H1 (cell line): ENCODE data around the gene ATP8B3. TPM values are rescaled to one million over a fixed set of nuclear protein-coding genes. Genes with fewer than 3 reads are reported as not detected.

Experiments used
- CTCF ChIA-PET: fragments of 300-600 bp; sonication (Branson Sonifier 250); formaldehyde crosslinking; loops from one replicate; lab custom pipeline; 2021; ENCODE audit not compliant: partially characterized antibody; lab: Charles Lee
- POLR2A ChIA-PET: fragments of 300-600 bp; sonication (Branson Sonifier 250); formaldehyde crosslinking; loops from one replicate; lab custom pipeline; 2021; ENCODE audit warnings: inconsistent platforms; ENCODE audit not compliant: partially characterized antibody; lab: Charles Lee
- DNase-seq, 2 experiments: peaks; one replicate each; pipeline versions ENCODE4 v3.0.0 to v3.0.0-alpha.2; 2010 to 2022; ENCODE audit warnings: low spot score in 2 of 2, low read depth in 1 of 2, mixed read lengths in 1 of 2
- FAIRE-seq: peaks from 2 replicates; lab custom pipeline; 2011; peaks lifted over from hg19 to GRCh38; lab: Jason Lieb, UNC
- H2AFZ ChIP-seq: 2 replicates; pipeline ENCODE4 v1.8.1; 2012; ENCODE audit warnings: low read length, inconsistent platforms
- H2AK5ac ChIP-seq: 2 replicates; pipeline ENCODE4 v1.6.1; 2013; ENCODE audit warnings: low read depth, low read length
- H2BK120ac ChIP-seq: replicated peaks from 2 replicates; pipeline ENCODE3; 2013; ENCODE audit warnings: low read depth, low read length, inconsistent platforms
- H2BK12ac ChIP-seq: 2 replicates; pipeline ENCODE4 v1.6.1; 2013; ENCODE audit warnings: low read depth, low read length
- H2BK15ac ChIP-seq: 2 replicates; pipeline ENCODE4 v1.6.1; 2013; ENCODE audit warnings: low read length
- H2BK20ac ChIP-seq: 2 replicates; pipeline ENCODE4 v1.6.1; 2013; ENCODE audit warnings: low read length
- H2BK5ac ChIP-seq: 2 replicates; pipeline ENCODE4 v1.6.1; 2013; ENCODE audit warnings: low read depth, low read length
- H3K14ac ChIP-seq: 2 replicates; pipeline ENCODE4 v1.6.1; 2013; ENCODE audit warnings: inconsistent platforms; ENCODE audit not compliant: insufficient read length
- H3K18ac ChIP-seq: 2 replicates; pipeline ENCODE4 v1.6.1; 2013; ENCODE audit warnings: low read length; ENCODE audit errors: extremely low read depth
- H3K23ac ChIP-seq: 2 replicates; pipeline ENCODE4 v1.6.1; 2013; ENCODE audit warnings: inconsistent platforms; ENCODE audit not compliant: insufficient read length
- H3K23me2 ChIP-seq: 2 replicates; pipeline ENCODE4 v1.6.1; 2013; ENCODE audit warnings: low read depth, low read length
- H3K27ac ChIP-seq: 2 replicates; pipeline ENCODE4 v1.6.1; 2011; ENCODE audit warnings: low read depth, low read length, inconsistent platforms
- H3K27me3 ChIP-seq, 4 experiments: replicated peaks in 1 of 4; 1 replicate in 1 of 4; 2 replicates in 3 of 4; pipeline versions ENCODE4 v1.6.1 to v1.8.1; 2011 to 2013; ENCODE audit warnings: low read length in 3 of 4, mild to moderate bottlenecking in 3 of 4, inconsistent platforms in 2 of 4, mixed read lengths in 2 of 4, moderate library complexity in 1 of 4; ENCODE audit not compliant: control insufficient read depth in 3 of 4, insufficient read depth in 3 of 4; ENCODE audit errors: extremely low read depth in 1 of 4
- H3K36me3 ChIP-seq, 4 experiments: 2 replicates each; pipeline versions ENCODE4 v1.6.1 to v1.8.1; 2011 to 2013; ENCODE audit warnings: mild to moderate bottlenecking in 4 of 4, low read length in 3 of 4, moderate library complexity in 2 of 4, control low read depth in 1 of 4, inconsistent platforms in 1 of 4; ENCODE audit not compliant: insufficient read depth in 4 of 4, control insufficient read depth in 2 of 4
- H3K4ac ChIP-seq: replicated peaks from 2 replicates; pipeline ENCODE3; 2013; ENCODE audit warnings: low read length, low read depth, mixed read lengths, inconsistent platforms; ENCODE audit not compliant: insufficient read length
- H3K4me1 ChIP-seq, 4 experiments: replicated peaks in 1 of 4; 1 replicate in 1 of 4; 2 replicates in 3 of 4; pipeline versions ENCODE4 v1.6.1 to v1.8.1; 2011 to 2013; ENCODE audit warnings: low read length in 3 of 4, inconsistent platforms in 2 of 4, mixed read lengths in 1 of 4; ENCODE audit not compliant: insufficient read depth in 4 of 4, control insufficient read depth in 3 of 4
- H3K4me2 ChIP-seq, 2 experiments: 2 replicates each; pipeline versions ENCODE4 v1.6.1 to v1.8.1; 2011 to 2013; ENCODE audit warnings: low read depth in 2 of 2, low read length in 2 of 2, control low read depth in 1 of 2, inconsistent platforms in 1 of 2, mild to moderate bottlenecking in 1 of 2; ENCODE audit not compliant: insufficient read depth in 1 of 2
- H3K4me3 ChIP-seq, 4 experiments: fragments of 200-600, 300-600 bp in 1 of 4; sonication (generic), shearing (Covaris generic), sonication (Bioruptor Twin) in 1 of 4; 2 replicates each; pipeline versions ENCODE4 v1.5.1 to v1.8.1; 2011 to 2016; ENCODE audit warnings: low read length in 4 of 4, low read depth in 3 of 4, control low read depth in 2 of 4, inconsistent platforms in 2 of 4, mild to moderate bottlenecking in 2 of 4, mixed read lengths in 1 of 4, moderate library complexity in 1 of 4; ENCODE audit not compliant: insufficient read depth in 2 of 4; ENCODE audit errors: extremely low read depth in 1 of 4
- H3K56ac ChIP-seq: replicated peaks from 2 replicates; pipeline ENCODE3; 2013; ENCODE audit warnings: low read depth, mild to moderate bottlenecking, mixed read lengths, low read length, inconsistent platforms; ENCODE audit not compliant: insufficient read length
- H3K79me1 ChIP-seq: 2 replicates; pipeline ENCODE4 v1.6.1; 2013; ENCODE audit warnings: low read depth, low read length, control low read depth
- H3K79me2 ChIP-seq, 2 experiments: 2 replicates each; pipeline versions ENCODE4 v1.6.1 to v1.8.1; 2012 to 2013; ENCODE audit warnings: low read length in 2 of 2, mild to moderate bottlenecking in 2 of 2, inconsistent platforms in 1 of 2; ENCODE audit not compliant: insufficient read depth in 2 of 2, control insufficient read depth in 1 of 2
- H3K9ac ChIP-seq, 4 experiments: replicated peaks in 1 of 4; 1 replicate in 1 of 4; 2 replicates in 3 of 4; pipeline versions ENCODE4 v1.6.1 to v1.8.1; 2011 to 2013; ENCODE audit warnings: low read depth in 3 of 4, low read length in 3 of 4, control low read depth in 2 of 4, mild to moderate bottlenecking in 2 of 4, moderate library complexity in 2 of 4, inconsistent platforms in 1 of 4; ENCODE audit errors: extremely low read depth in 1 of 4
- H3K9me3 ChIP-seq, 2 experiments: 2 replicates each; pipeline versions ENCODE4 v1.6.1 to v1.8.1; 2012 to 2013; ENCODE audit warnings: mild to moderate bottlenecking in 2 of 2, moderate library complexity in 2 of 2, control low read depth in 1 of 2, inconsistent platforms in 1 of 2, low read depth in 1 of 2, low read length in 1 of 2, mixed read lengths in 1 of 2; ENCODE audit not compliant: insufficient read depth in 2 of 2
- H4K20me1 ChIP-seq, 2 experiments: replicated peaks in 1 of 2; 2 replicates each; pipeline versions ENCODE3 to v1.8.1; 2011 to 2013; ENCODE audit warnings: inconsistent platforms in 2 of 2, low read length in 2 of 2, mild to moderate bottlenecking in 1 of 2; ENCODE audit not compliant: insufficient read depth in 2 of 2, control insufficient read depth in 1 of 2
- H4K5ac ChIP-seq: 2 replicates; pipeline ENCODE4 v1.6.1; 2013; ENCODE audit warnings: low read length, low read depth, mixed read lengths, inconsistent platforms; ENCODE audit not compliant: insufficient read length
- H4K8ac ChIP-seq: 2 replicates; pipeline ENCODE4 v1.8.0; 2013; ENCODE audit warnings: mild to moderate bottlenecking, moderate library complexity, low read length, inconsistent platforms; ENCODE audit not compliant: insufficient read depth; ENCODE audit errors: extremely low read depth
- H4K91ac ChIP-seq: replicated peaks from 2 replicates; pipeline ENCODE3; 2013; ENCODE audit warnings: low read length, mixed read lengths, inconsistent platforms; ENCODE audit not compliant: insufficient read length
- CEBPB ChIP-seq: IDR thresholded peaks from 2 replicates; pipeline ENCODE4 v1.6.1; 2012; ENCODE audit warnings: low read depth, low read length
- CTBP2 ChIP-seq: IDR thresholded peaks from 2 replicates; pipeline ENCODE4 v1.7.0; 2011; ENCODE audit warnings: borderline replicate concordance, mild to moderate bottlenecking, moderate library complexity, mixed read lengths, low read length; ENCODE audit not compliant: insufficient read depth, insufficient read length
- JUN ChIP-seq: IDR thresholded peaks from 2 replicates; pipeline ENCODE4 v1.6.1; 2011; ENCODE audit warnings: low read depth, mild to moderate bottlenecking, improper control_type of control experiment, low read length
- KDM5A ChIP-seq: fragments of 200-600 bp; IDR thresholded peaks from 2 replicates; pipeline ENCODE4 v1.7.1; 2012; ENCODE audit warnings: mild to moderate bottlenecking, low read length, inconsistent platforms, mixed read lengths
- SRF ChIP-seq: IDR thresholded peaks from 2 replicates; pipeline ENCODE4 v1.6.1; 2011; ENCODE audit warnings: mild to moderate bottlenecking, low read depth, low read length, moderate library complexity
- WGBS, 2 experiments: shearing (Covaris generic) in 1 of 2; methylation state at CpG; one replicate each; pipeline versions ENCODE4 v1.1.6 to v1.1.7; 2013 to 2015; ENCODE audit warnings: low lambda C conversion rate in 2 of 2, mixed read lengths in 2 of 2, inconsistent platforms in 1 of 2, low coverage in 1 of 2, missing lambda C conversion rate in 1 of 2; ENCODE audit not compliant: insufficient replicate concordance in 2 of 2, insufficient coverage in 1 of 2, insufficient read length in 1 of 2; ENCODE audit errors: extremely low coverage in 1 of 2, missing lambda C conversion rate in 1 of 2; 5-methylcytosine and 5-hydroxymethylcytosine counted together
- polyA plus RNA-seq, 7 experiments: library from polyadenylated mRNA; depleted of rRNA in 3 of 7; stranded (reverse) in 5 of 7; unstranded in 2 of 7; fragments of >200 nt in 5 of 7; fragments of 200-250 nt in 2 of 7; gene quantifications; 1 replicate in 5 of 7; 2 replicates in 1 of 7; 4 replicates in 1 of 7; pipeline versions ENCODE4 v1.2.1 to v1.2.3, GENCODE V29; 2011 to 2013; ENCODE audit warnings: missing spikeins in 2 of 7, mixed read lengths in 2 of 7
- total RNA-seq: library from RNA; stranded (reverse); fragmentation: NEBNext Ultra II Directional; extraction: Animal tissue kit (Norgen Biotek cat#: 25700); gene quantifications from 2 replicates; pipeline ENCODE4 v1.2.1, GENCODE V29; 2021
- TF ChIP-seq, protein P1 (sequence below), 3 experiments: IDR thresholded peaks; 1 replicate in 2 of 3; 2 replicates in 1 of 3; pipeline versions ENCODE4 v1.5.1 to v1.6.1; 2011; ENCODE audit warnings: low read length in 3 of 3, mild to moderate bottlenecking in 3 of 3, inconsistent platforms in 2 of 3, low read depth in 1 of 3, moderate library complexity in 1 of 3; ENCODE audit not compliant: insufficient read depth in 1 of 3; ENCODE audit errors: control extremely low read depth in 1 of 3

ATP8B3 gene
- total and polyA plus RNA-seq, 2 of the 8 experiments (the other 6 are each of a cell fraction or from before 2014, with no cell fraction given): 4.1 to 9.3 TPM

DNA sequence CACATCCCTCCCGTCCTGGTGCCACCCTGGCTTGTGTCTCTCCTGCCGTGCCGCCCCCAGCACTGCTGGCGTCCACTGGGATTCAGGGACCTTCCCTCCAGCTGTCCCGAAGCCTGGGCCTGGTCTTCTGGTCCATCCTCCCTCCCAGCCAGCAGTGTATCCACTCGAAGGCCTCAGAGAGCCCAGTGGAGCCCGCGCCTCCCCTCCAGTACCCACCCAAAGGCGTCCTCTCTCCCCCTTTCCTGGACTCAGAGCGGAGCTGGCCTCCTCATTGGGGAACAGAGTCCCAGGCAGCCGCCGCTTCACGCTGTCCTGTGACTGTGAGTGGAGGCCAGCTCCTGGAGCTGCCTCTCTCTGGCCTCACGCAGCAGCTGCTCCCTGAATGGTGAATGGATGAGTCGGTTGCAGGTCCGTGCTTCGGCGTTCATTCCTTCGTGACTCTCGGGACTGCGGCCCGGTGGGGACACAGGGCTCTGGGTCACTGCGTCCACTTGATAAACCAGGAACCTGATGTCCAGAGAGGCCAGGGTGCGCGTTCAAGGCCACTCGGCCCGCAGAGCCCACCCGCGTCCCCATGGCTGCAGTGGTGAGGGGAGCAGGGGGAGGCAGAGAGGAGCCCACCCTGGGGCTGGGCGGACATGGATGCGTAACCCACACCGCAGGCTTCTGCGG lies 46.7 kb downstream of the ATP8B3 start:
- 0 out of 8 replicates have a peak overlapping the region, but pooled peaks of 1 of the 4 experiments have one; percentile 39 for H3K4me3 ChIP-seq
- ChIA-PET CTCF (interaction anchor here (0.6 to 4.9 kb wide), 18 partner anchors 8 to 266 kb away, joined by 3 to 97 read pairs (median 4); no protein-coding TSS in a partner anchor), POLR2A (interaction anchor here (1.0 to 4.4 kb wide), 6 partner anchors 10 to 92 kb away, joined by 3 to 14 read pairs (median 3); no protein-coding TSS in a partner anchor)
- peaks cover 9% of the 10 kb centered on the region; the same call in 1 of the 2 replicates for H3K23me2 ChIP-seq
- no peak overlapping the region for H2AFZ ChIP-seq
- no peak overlapping the region for H3K9ac ChIP-seq
- H4K91ac ChIP-seq: no peak overlapping the region
- H3K18ac ChIP-seq: peak overlapping the region; percentile 48; the same call in 1 of the 2 replicates
- no peak overlapping the region; the same call in 1 of the 2 replicates for H2BK5ac ChIP-seq
- peak overlapping the region; percentile 7 to 50; a peak in 2 of 4 replicates for H3K4me2 ChIP-seq
- peaks cover 0 to 3% of the 10 kb centered on the region in 2 experiments; a peak in 2 of 4 replicates for H3K9me3 ChIP-seq
- peak overlapping the region; percentile 90 for H2BK20ac ChIP-seq
- peak in 1 of 2 experiments; percentile 55 for DNase-seq
- no peak for FAIRE-seq
- no peak overlapping the region for H2BK120ac ChIP-seq
- peaks cover 5 to 27% of the 10 kb centered on the region in 2 experiments for H4K20me1 ChIP-seq
- H3K23ac ChIP-seq: no peak overlapping the region
- peak overlapping the region; percentile 46 for H3K4ac ChIP-seq
- H3K27ac ChIP-seq: no peak overlapping the region
- no peak overlapping the region for H3K14ac ChIP-seq
- no peaks in the 10 kb centered on the region for H3K79me2 ChIP-seq
- H2BK12ac ChIP-seq: peak overlapping the region; percentile 96; the same call in 1 of the 2 replicates
- no peak overlapping the region for H4K5ac ChIP-seq
- H3K56ac ChIP-seq: no peak overlapping the region
- WGBS, 2 experiments: 30% methylated on average over 32 of the region's 33 CpGs; no CpG with 5 or more reads in 1 of the 2 experiments
- peaks cover 77 to 96% (median 88%) of the 10 kb centered on the region in 4 experiments for H3K27me3 ChIP-seq
- H3K36me3 ChIP-seq: peaks cover 0 to 6% (median 0%) of the 10 kb centered on the region in 4 experiments; a peak in 1 of 8 replicates
- no peak overlapping the region; the same call in 1 of the 2 replicates for H4K8ac ChIP-seq
- H3K79me1 ChIP-seq: no peaks in the 10 kb centered on the region
- H3K4me1 ChIP-seq: peaks cover 0 to 20% (median 8%) of the 10 kb centered on the region in 4 experiments; a peak in 6 of 7 replicates
- H2BK15ac ChIP-seq: peak overlapping the region; percentile 99
- H2AK5ac ChIP-seq: peak overlapping the region; percentile 86; the same call in 1 of the 2 replicates
- TF ChIP-seq JUN: no peak
- TF ChIP-seq CEBPB: no peak
- TF ChIP-seq SRF: no peak
- TF ChIP-seq, protein P1, sequence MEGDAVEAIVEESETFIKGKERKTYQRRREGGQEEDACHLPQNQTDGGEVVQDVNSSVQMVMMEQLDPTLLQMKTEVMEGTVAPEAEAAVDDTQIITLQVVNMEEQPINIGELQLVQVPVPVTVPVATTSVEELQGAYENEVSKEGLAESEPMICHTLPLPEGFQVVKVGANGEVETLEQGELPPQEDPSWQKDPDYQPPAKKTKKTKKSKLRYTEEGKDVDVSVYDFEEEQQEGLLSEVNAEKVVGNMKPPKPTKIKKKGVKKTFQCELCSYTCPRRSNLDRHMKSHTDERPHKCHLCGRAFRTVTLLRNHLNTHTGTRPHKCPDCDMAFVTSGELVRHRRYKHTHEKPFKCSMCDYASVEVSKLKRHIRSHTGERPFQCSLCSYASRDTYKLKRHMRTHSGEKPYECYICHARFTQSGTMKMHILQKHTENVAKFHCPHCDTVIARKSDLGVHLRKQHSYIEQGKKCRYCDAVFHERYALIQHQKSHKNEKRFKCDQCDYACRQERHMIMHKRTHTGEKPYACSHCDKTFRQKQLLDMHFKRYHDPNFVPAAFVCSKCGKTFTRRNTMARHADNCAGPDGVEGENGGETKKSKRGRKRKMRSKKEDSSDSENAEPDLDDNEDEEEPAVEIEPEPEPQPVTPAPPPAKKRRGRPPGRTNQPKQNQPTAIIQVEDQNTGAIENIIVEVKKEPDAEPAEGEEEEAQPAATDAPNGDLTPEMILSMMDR (IDR thresholded peaks at IDR 0.05; ENCODE audit: control extremely low read depth in 1 of 3, insufficient read depth in 1 of 3, low read depth in 1 of 3, low read length in 3 of 3): no peak
- no peak for TF ChIP-seq KDM5A
- TF ChIP-seq CTBP2: no peak
